GDM1 (cell line): Measurements from ENCODE around the gene ASTN1.

Experiments used
- DNase-seq: peaks from one replicate; lab custom pipeline; 2025; lab: John Stamatoyannopoulos, UW

Gene ASTN1

DNA sequence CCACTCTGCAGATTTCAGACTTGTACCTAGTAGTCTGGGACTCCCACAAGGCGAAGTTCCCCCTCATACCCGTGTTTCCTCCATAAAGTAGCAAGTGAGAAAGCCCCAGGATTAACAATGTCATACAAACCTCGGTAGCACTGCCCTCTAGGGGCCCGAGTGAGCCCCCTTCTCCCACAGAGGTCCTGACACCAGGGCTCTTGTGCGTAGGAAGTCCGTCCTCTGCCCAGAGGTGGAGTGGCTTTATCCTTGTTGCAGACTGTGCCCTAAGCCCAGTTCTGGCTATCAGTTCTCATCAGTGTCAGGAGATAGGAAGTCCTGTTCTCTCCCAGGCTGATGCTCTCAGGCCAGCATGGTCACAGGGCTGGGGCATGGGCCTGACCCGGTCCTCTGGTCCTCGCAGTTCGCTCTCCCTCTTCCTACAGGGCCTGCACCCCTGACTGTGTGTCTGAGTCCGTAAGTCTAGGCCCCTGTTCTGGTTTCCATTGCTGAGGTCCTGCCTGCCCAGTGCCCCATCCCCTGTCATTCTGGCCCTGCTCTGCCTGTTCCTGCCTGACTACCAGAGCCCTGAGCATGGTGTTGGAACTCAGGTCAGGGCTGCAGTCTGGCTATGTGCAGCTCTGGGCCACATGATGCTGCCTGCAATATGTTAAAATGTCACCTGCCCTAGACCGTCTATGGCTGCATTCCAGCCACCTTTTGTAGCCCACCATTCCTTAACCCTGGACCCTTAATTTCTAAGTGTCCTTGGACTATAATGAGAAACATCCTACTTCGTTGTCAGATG, 285.6 kb downstream of the ASTN1 start:
- no peak for DNase-seq

DNA sequence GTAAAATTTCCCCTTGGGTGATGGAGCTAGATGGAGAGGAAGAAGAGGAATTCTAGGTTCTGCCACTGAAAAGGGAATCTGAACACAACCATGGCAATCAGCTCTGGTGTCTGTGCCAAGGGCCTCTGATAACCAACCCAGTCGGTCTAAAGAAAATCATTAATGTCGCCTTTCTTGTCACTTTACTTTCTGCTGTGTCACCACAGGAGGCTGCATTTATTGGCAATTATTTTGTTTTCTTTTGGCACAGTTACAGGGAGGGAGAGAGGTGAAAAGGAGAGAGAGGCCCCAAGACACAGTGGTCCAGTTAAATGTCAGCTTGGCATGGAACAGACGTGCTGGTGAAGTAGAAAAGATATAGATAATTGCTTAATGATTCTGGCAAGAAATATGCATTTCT, 287.0 kb downstream of the ASTN1 start:
- no peak for DNase-seq

GRCh38 chr1:176876966-176877515, 287.5 kb downstream of the ASTN1 start:
- DNase-seq = no peak

DNA sequence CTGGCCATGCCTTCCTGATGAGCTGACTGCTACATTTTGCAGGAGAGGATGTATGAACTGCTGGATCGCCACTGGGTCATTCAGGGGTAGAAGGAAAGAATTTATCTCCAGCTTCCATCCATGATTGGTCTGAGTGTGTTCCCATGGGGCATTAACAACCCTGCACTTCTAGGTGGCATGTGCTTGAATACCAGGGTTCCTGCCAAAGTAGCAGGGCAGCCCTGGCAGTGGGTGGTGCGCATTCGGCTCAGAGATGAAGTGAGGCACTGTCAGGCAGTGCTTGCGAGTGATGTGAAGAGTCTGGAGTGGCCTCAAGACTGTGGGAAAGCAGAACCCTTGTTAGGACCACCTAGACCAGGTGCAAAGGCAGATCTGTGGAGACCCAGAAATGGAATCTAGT, 294.9 kb downstream of the ASTN1 start:
- DNase-seq = no peak

DNA sequence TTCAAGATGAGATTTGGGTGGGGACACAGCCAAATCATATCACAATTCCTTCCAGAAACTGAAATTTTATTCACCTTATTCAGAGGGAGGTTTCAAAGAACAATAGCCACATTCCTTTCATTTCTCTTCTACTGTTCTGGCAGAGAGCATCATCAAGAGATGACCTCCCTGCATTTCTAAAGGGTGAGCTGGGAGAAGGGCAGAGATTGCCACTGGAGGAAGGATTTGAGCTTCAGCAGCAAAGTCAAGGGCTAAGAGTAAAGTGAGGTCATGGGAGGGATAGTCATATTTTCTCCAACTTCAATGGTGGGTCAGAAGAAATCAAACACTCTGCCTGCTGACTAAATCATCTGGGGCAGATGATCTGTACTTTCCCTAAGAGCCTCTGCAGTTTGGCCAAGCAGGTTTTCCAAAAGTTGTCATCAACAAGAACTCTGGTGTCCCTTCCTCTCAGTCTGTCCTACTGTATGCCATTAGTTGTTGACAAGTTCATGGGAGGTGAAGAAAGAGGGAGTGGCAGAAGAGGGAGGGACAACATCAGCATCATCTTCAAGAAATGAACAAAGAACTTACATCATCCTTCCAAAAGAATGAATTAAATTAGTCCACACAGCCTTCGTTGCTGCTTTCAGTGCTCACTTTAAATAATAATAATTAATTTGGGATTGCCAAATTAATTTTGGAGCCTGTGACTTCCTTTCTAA, 298.3 kb downstream of the ASTN1 start:
- DNase-seq = no peak

GRCh38 chr1:176864211-176864610, 300.3 kb downstream of the ASTN1 start:
- no peak for DNase-seq

GRCh38 chr1:176863613-176864012, 300.9 kb downstream of the ASTN1 start:
- no peak for DNase-seq

GRCh38 chr1:176858433-176858916, 306.0 kb downstream of the ASTN1 start:
- DNase-seq = no peak

DNA sequence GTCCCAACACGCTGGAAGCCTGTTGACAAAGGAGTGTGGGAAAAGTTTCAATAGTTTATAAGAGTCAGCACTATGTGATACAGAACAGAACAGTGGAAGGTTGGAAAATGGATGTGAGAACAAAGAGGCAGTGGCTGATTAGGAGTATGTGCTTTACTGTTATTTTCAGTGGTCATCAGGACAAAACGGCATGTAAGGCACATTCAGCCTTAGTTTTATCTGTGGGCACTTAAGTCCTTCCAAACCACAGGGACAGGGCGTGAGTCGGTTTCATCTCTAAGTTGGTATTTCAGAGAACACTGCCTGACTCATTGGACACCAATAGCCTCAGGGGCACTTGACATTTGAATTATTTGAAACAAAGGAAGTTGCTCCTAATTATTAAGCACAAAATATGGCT, 306.9 kb downstream of the ASTN1 start:
- no peak for DNase-seq

GRCh38 chr1:176854758-176855745, 309.5 kb downstream of the ASTN1 start:
- DNase-seq = no peak

- DNase-seq = no peak
Observed at GRCh38 chr1:176854121-176854520, 310.4 kb downstream of the ASTN1 start.

GRCh38 chr1:176853503-176853902, 311.0 kb downstream of the ASTN1 start:
- DNase-seq = no peak

DNA sequence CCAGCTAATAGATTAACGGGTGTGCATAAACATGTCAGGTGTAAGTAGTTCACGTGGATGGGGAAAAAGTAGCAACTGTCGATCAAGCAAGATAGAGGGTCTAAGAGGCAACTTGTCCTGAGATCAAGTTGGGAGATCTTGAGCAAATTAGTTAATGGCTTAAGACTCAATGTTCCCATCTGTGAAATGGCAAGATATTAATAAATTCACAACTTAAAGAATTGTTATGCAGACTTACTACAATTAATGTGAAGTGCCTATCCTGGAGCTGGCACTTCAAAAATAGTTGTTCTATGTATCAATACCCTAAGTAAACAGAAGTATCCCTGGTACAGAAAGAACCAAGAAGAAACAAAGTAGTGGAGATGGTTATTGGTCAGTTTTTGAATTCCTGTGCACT, 312.4 kb downstream of the ASTN1 start:
- no peak for DNase-seq

- DNase-seq = no peak
Observed at GRCh38 chr1:176850871-176851270, 313.6 kb downstream of the ASTN1 start.

GRCh38 chr1:176849281-176849680, 315.2 kb downstream of the ASTN1 start:
- DNase-seq = no peak

GRCh38 chr1:176847052-176847451, 317.5 kb downstream of the ASTN1 start:
- no peak for DNase-seq

DNA sequence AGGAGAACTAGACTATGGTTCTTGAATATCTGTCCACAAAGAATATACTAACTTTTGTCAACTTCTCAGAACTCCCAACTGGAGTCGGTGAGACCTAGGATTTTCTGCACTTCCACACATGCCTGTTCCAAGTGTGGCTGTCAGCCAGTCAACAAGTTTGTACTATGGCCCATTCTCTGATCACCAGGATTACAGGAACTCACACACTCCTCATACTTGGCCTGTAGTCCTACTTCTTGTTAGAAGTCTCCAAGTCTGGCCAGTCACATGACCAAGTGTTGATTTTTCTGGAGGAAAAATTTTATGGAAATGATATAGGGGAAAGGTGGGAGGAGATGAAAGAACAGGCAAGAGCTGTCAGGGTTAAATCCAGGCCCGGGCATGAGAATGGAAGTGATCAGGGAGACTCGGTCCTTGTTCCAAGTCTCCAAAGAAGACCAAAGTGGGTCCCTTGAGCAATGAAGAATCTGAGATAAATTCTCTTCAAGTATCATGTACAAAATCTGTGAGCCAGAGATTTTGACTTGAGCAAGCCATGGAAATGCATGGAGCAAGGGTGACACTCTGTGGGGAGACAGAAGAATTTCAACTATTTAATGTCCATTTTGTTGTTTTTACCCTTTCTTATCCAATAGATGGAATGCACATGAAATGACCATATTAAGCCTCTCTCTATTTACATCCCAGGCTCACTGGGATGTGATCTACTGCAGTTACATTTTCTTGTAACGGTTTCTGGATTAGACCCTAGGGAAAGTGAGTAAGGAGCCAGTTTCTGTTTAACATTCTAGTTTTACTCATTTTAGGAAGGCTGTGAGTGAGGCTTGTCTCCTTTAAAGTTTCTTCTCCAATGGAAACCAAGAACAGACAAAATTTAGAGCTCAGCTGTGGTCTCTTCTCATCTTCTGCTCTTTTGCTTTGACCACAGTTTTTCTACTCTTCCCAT, 320.9 kb downstream of the ASTN1 start:
- no peak for DNase-seq

DNA sequence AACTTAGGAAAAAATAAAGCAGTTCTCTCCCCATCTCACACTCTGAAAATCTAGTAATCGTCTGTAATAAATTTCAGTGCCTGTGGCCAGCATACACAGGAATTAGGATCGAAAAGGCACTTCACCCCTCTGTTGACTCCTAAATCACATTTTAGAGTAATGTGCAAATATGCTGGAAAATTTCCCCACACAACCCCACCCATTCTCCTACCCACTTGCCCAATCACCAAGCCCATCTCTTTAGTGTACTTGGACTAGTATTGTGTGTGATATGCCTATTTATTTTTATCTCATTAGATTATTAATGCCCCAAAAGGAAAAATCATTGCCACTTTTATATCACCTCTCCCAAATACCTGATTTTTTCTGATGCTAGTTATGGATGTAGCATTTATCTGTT, 323.3 kb downstream of the ASTN1 start:
- no peak for DNase-seq

- no peak for DNase-seq
Observed at GRCh38 chr1:176839216-176839615, 325.3 kb downstream of the ASTN1 start.

DNA sequence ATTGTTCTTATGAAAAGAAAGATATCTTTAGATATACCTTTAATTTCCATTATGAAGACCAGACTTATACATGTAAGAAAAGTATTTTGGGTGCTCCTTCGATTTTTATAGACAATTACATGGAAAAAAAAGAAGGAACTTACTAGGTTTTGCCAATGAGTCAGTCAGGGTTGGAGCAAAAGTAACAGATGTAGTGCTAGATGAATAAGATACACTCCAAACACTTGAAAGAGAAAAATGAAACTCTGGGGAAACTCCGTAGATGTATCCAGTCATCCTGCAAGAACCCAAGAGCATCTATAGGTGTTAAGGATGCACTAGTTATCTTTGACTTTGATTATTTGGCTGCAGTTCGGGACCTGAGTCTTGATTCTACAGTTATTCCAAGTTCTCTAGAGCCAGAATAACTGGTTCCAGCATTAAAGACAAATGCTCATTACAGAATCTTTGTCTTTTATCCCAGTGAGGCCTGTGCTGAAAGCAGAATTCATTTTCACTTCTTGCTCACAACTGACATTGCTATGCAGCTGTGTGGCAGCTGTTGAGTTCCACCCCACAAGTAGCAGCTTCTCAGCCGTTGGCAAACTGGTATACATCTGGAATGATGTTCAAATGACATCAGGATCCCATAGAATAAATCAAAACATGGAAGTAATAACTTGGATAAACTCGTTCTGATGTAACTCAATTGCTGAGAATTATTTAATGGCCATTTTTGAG, 326.1 kb downstream of the ASTN1 start:
- DNase-seq = no peak
